ENCODE data around the gene S100G. TPM values are rescaled to one million over a fixed set of nuclear protein-coding genes. Genes with fewer than 3 reads are reported as not detected.

S100G gene
- not detected in 2 replicates for total RNA-seq

GRCh38 chrX:16649858-16650257 is at the start of gene S100G:
Gene S100G (plus strand): TSS chrX:16650158. CDS start chrX:16651007, 849 bp downstream.

Other genes with a start within 250 kb of the S100G start
- 8.7 and 9.6 TPM in 2 replicates for gene CTPS2, start 62.5 kb downstream of the S100G start, total RNA-seq
- 29.6 and 33.9 TPM in 2 replicates for gene SYAP1, start 69.5 kb downstream of the S100G start, total RNA-seq
- gene TXLNG, start 136.3 kb downstream of the S100G start, total RNA-seq: 6.3 and 6.7 TPM in 2 replicates
- gene RBBP7, start 220.2 kb downstream of the S100G start, total RNA-seq: 82.0 and 99.0 TPM in 2 replicates